IMR-90 (cell line): Measurements from ENCODE around the gene VPS72. TPM values are rescaled to one million over a fixed set of nuclear protein-coding genes. Genes with fewer than 3 reads are reported as not detected.
A peak's percentile ranks its signal among the peaks of the same experiment; 100 is the strongest.

Experiments used
- ATAC-seq: fragments of 200-7000 bp; cut with Tn5 transposase; 2 replicates; pipeline ENCODE4 v1.9.1; 2020; ENCODE audit warnings: low read depth, mild to moderate bottlenecking, moderate library complexity
- BruUV-seq: library from RNA; stranded (reverse); fragments of 400-500 nt; replicated peaks from 2 replicates; lab custom pipeline; 2021; lab: Mats Ljungman, UMichigan
- CTCF ChIA-PET: fragments of 300-600 bp; formaldehyde crosslinking; extraction: SDS; loops from one replicate; lab custom pipeline; 2021; ENCODE audit warnings: antibody characterized with exemption; lab: Yijun Ruan, JAX
- POLR2A ChIA-PET: fragments of 300-600 bp; sonication (Branson Sonifier 250); formaldehyde crosslinking; loops from one replicate; lab custom pipeline; 2022; ENCODE audit warnings: antibody characterized with exemption; ENCODE audit not compliant: unreplicated experiment; lab: Charles Lee
- DNase-seq: peaks from one replicate; pipeline ENCODE4 v3.0.0; 2013
- H2AFZ ChIP-seq: replicated peaks from 2 replicates; pipeline ENCODE3; 2013; ENCODE audit warnings: low read length, mild to moderate bottlenecking; ENCODE audit not compliant: poor library complexity
- H2AK5ac ChIP-seq: 2 replicates; pipeline ENCODE4 v1.6.1; 2013; ENCODE audit warnings: low read depth, low read length, inconsistent platforms
- H2AK9ac ChIP-seq: replicated peaks from 2 replicates; pipeline ENCODE3; 2013; ENCODE audit warnings: mild to moderate bottlenecking, low read depth, low read length, moderate library complexity; ENCODE audit not compliant: poor library complexity
- H2BK120ac ChIP-seq: 2 replicates; pipeline ENCODE4 v1.6.1; 2013; ENCODE audit warnings: low read depth, low read length, inconsistent platforms
- H2BK15ac ChIP-seq: 3 replicates; pipeline ENCODE4 v1.6.1; 2013; ENCODE audit warnings: low read depth, low read length, inconsistent platforms
- H2BK20ac ChIP-seq: 2 replicates; pipeline ENCODE4 v1.6.1; 2013; ENCODE audit warnings: low read depth, mild to moderate bottlenecking, inconsistent platforms, low read length, moderate library complexity
- H2BK5ac ChIP-seq: 2 replicates; pipeline ENCODE4 v1.6.1; 2013; ENCODE audit warnings: mild to moderate bottlenecking, low read depth, low read length, inconsistent platforms; ENCODE audit not compliant: poor library complexity, severe bottlenecking
- H3K14ac ChIP-seq: replicated peaks from 2 replicates; pipeline ENCODE4 v1.6.1; 2013; ENCODE audit warnings: low read depth, low read length, inconsistent platforms
- H3K18ac ChIP-seq: 2 replicates; pipeline ENCODE4 v1.6.1; 2013; ENCODE audit warnings: low read depth, low read length, control low read depth
- H3K23ac ChIP-seq: 2 replicates; pipeline ENCODE4 v1.6.1; 2013; ENCODE audit warnings: low read depth, low read length, inconsistent platforms
- H3K27ac ChIP-seq: 2 replicates; pipeline ENCODE4 v1.5.1; 2013; ENCODE audit warnings: mild to moderate bottlenecking, control low read depth, low read length; ENCODE audit not compliant: insufficient read depth
- H3K27me3 ChIP-seq: 2 replicates; pipeline ENCODE4 v1.6.1; 2013; ENCODE audit warnings: low read length; ENCODE audit not compliant: control insufficient read depth, insufficient read depth
- H3K36me3 ChIP-seq: 2 replicates; pipeline ENCODE4 v1.6.1; 2013; ENCODE audit warnings: low read length, mixed read lengths; ENCODE audit not compliant: control insufficient read depth, insufficient read depth
- H3K4ac ChIP-seq: 2 replicates; pipeline ENCODE4 v1.6.1; 2013; ENCODE audit warnings: low read depth, low read length, inconsistent platforms
- H3K4me1 ChIP-seq: 2 replicates; pipeline ENCODE4 v1.6.1; 2013; ENCODE audit warnings: low read length, mixed read lengths; ENCODE audit not compliant: control insufficient read depth, insufficient read depth
- H3K4me2 ChIP-seq: 2 replicates; pipeline ENCODE4 v1.6.1; 2013; ENCODE audit warnings: low read depth, mild to moderate bottlenecking, control low read depth, low read length, moderate library complexity
- H3K4me3 ChIP-seq: 2 replicates; pipeline ENCODE4 v1.5.1; 2013; ENCODE audit warnings: low read depth, mild to moderate bottlenecking, control low read depth, low read length, moderate library complexity; ENCODE audit not compliant: insufficient read depth
- H3K56ac ChIP-seq: 2 replicates; pipeline ENCODE4 v1.6.1; 2013; ENCODE audit warnings: low read length, inconsistent platforms; ENCODE audit not compliant: insufficient read depth; ENCODE audit errors: extremely low read depth
- H3K79me1 ChIP-seq, 2 experiments: 2 replicates each; pipeline ENCODE4 v1.6.1; 2013; ENCODE audit warnings: low read length in 2 of 2, inconsistent platforms in 1 of 2, low read depth in 1 of 2
- H3K9ac ChIP-seq: 2 replicates; pipeline ENCODE4 v1.6.1; 2013; ENCODE audit warnings: low read depth, low read length, control low read depth
- H3K9me1 ChIP-seq: 2 replicates; pipeline ENCODE4 v1.6.1; 2013; ENCODE audit warnings: low read length, inconsistent platforms; ENCODE audit not compliant: insufficient read depth
- H3K9me3 ChIP-seq: 2 replicates; pipeline ENCODE4 v1.6.1; 2013; ENCODE audit warnings: low read length; ENCODE audit not compliant: control insufficient read depth, insufficient read depth
- H4K20me1 ChIP-seq: 2 replicates; pipeline ENCODE4 v1.6.1; 2013; ENCODE audit warnings: low read length, inconsistent platforms; ENCODE audit not compliant: insufficient read depth
- H4K5ac ChIP-seq: 2 replicates; pipeline ENCODE4 v1.6.1; 2013; ENCODE audit warnings: mild to moderate bottlenecking, low read depth, low read length, control low read depth
- H4K8ac ChIP-seq, 2 experiments: 2 replicates each; pipeline ENCODE4 v1.6.1; 2013; ENCODE audit warnings: low read depth in 2 of 2, low read length in 2 of 2, control low read depth in 1 of 2, inconsistent platforms in 1 of 2
- H4K91ac ChIP-seq: 2 replicates; pipeline ENCODE4 v1.6.1; 2013; ENCODE audit warnings: low read depth, low read length, inconsistent platforms; ENCODE audit not compliant: insufficient read depth
- BHLHE40 ChIP-seq: fragments of 150-350 bp; IDR thresholded peaks from 2 replicates; pipeline ENCODE4 v1.6.1; 2016; ENCODE audit warnings: mild to moderate bottlenecking, low read depth, low read length
- CHD1 ChIP-seq: IDR thresholded peaks from 2 replicates; pipeline ENCODE4 v1.6.1; 2012; ENCODE audit warnings: low read depth, low read length, improper control_type of control experiment
- CTCF ChIP-seq: conservative IDR thresholded peaks from 2 replicates; pipeline ENCODE4 v1.5.1; 2012; ENCODE audit warnings: mild to moderate bottlenecking, low read depth, low read length, improper control_type of control experiment
- ELK1 ChIP-seq: fragments of 150-350 bp; IDR thresholded peaks from 2 replicates; pipeline ENCODE4 v1.6.1; 2016; ENCODE audit warnings: low read depth, mild to moderate bottlenecking, low read length, moderate library complexity, borderline replicate concordance
- FOS ChIP-seq: fragments of 150-350 bp; IDR thresholded peaks from 2 replicates; pipeline ENCODE4 v1.6.1; 2016; ENCODE audit warnings: low read depth, low read length
- MAFK ChIP-seq: IDR thresholded peaks from 2 replicates; pipeline ENCODE4 v1.6.1; 2012; ENCODE audit warnings: low read depth, low read length, improper control_type of control experiment
- MAZ ChIP-seq: IDR thresholded peaks from 2 replicates; pipeline ENCODE4 v1.6.1; 2012; ENCODE audit warnings: low read depth, mild to moderate bottlenecking, low read length, improper control_type of control experiment, moderate library complexity, borderline replicate concordance
- MXI1 ChIP-seq: IDR thresholded peaks from 2 replicates; pipeline ENCODE4 v1.6.1; 2012; ENCODE audit warnings: low read depth, mild to moderate bottlenecking, low read length, moderate library complexity, borderline replicate concordance
- POLR2A ChIP-seq: IDR thresholded peaks from 2 replicates; pipeline ENCODE4 v1.6.1; 2012; ENCODE audit warnings: mild to moderate bottlenecking, low read depth, low read length
- RAD21 ChIP-seq: IDR thresholded peaks from 2 replicates; pipeline ENCODE4 v1.6.1; 2012; ENCODE audit warnings: low read length, improper control_type of control experiment
- RCOR1 ChIP-seq: IDR thresholded peaks from 2 replicates; pipeline ENCODE4 v1.6.1; 2012; ENCODE audit warnings: mild to moderate bottlenecking, low read length, improper control_type of control experiment; ENCODE audit not compliant: insufficient replicate concordance
- RFX5 ChIP-seq: IDR thresholded peaks from 2 replicates; pipeline ENCODE4 v1.8.0; 2012; ENCODE audit warnings: low read depth, mild to moderate bottlenecking, low read length, moderate library complexity
- SMC3 ChIP-seq: fragments of 150-350 bp; IDR thresholded peaks from 2 replicates; pipeline ENCODE4 v1.6.1; 2016; ENCODE audit warnings: low read depth, mild to moderate bottlenecking, antibody characterized with exemption, low read length, moderate library complexity
- USF2 ChIP-seq: fragments of 150-350 bp; IDR thresholded peaks from 2 replicates; pipeline ENCODE4 v1.6.1; 2017; ENCODE audit warnings: mild to moderate bottlenecking, antibody characterized with exemption, low read length, low read depth
- WGBS, 2 experiments: methylation state at CpG; one replicate each; pipeline versions ENCODE4 v1.1.5 to v1.1.7; 2013; ENCODE audit warnings: missing lambda C conversion rate in 2 of 2; ENCODE audit not compliant: insufficient read length in 1 of 2; ENCODE audit errors: extremely low coverage in 2 of 2; 5-methylcytosine and 5-hydroxymethylcytosine counted together
- dilution Hi-C: fragments of 300-500 bp; cut with HindIII; formaldehyde crosslinking; loops from one replicate; pipeline ENCODE4 v1.14.3; 2018; ENCODE audit warnings: low sequenced_read_pairs; ENCODE audit not compliant: unreplicated experiment
- in situ Hi-C: fragments of 300-500 bp; cut with MboI; formaldehyde crosslinking; loops from 3 replicates; pipeline ENCODE4 v1.14.3; 2019; ENCODE audit warnings: low sequenced_read_pairs, inconsistent platforms, mixed read lengths
- intact Hi-C: fragments of 100-400 bp; cut with micrococcal nuclease; formaldehyde crosslinking; loops from 2 replicates; pipeline ENCODE4 v1.10.0; 2022
- polyA plus RNA-seq, 3 experiments: library from polyadenylated mRNA; depleted of rRNA; stranded (reverse); fragments of >200 nt; gene quantifications; 2 replicates each; pipeline ENCODE4 v1.2.3, GENCODE V29; 2012; ENCODE audit warnings: low replicate concordance in 1 of 3
- total RNA-seq: library from RNA; depleted of rRNA; stranded (reverse); fragments of >200 nt; gene quantifications from 2 replicates; pipeline ENCODE4 v1.2.3, GENCODE V29; 2012

Gene VPS72
- total and polyA plus RNA-seq, 2 of the 4 experiments (the other 2 are of a cell fraction), result 51.3 to 62.3 TPM

- Histone ChIP-seq H3K36me3 (no peaks in the 10 kb centered on the region), H3K9me3 (no peaks in the 10 kb centered on the region), H3K4me2 (peak within 1 kb of the TSS; percentile 91), H4K8ac (peak within 1 kb of the TSS; percentile 49 to 60; a peak in 2 of 4 replicates), H2BK15ac (no peak within 1 kb of the TSS), H2BK20ac (no peak within 1 kb of the TSS), H2AFZ (peak within 1 kb of the TSS; percentile 91), H3K9me1 (peaks cover 4% of the 10 kb centered on the region; the same call in 1 of the 2 replicates), H2BK5ac (no peak within 1 kb of the TSS), H2BK120ac (no peak within 1 kb of the TSS), H3K27ac (peak within 1 kb of the TSS; percentile 19; the same call in 1 of the 2 replicates), H3K4ac (peak within 1 kb of the TSS; percentile 35; the same call in 1 of the 2 replicates), H2AK5ac (no peak within 1 kb of the TSS), H4K91ac (no peak within 1 kb of the TSS), H2AK9ac (peak within 1 kb of the TSS; percentile 85), H3K79me1 (peaks cover 0 to 6% of the 10 kb centered on the region in 2 experiments; a peak in 1 of 4 replicates), H3K27me3 (peaks cover 2% of the 10 kb centered on the region; the same call in 1 of the 2 replicates), H4K20me1 (peaks cover 5% of the 10 kb centered on the region; the same call in 1 of the 2 replicates), H3K23ac (peak within 1 kb of the TSS; percentile 87), H3K56ac (no peak within 1 kb of the TSS), H3K4me3 (peak within 1 kb of the TSS; percentile 77), H3K4me1 (peaks cover 5% of the 10 kb centered on the region), H4K5ac (peak within 1 kb of the TSS; percentile 4; the same call in 1 of the 2 replicates), H3K18ac (no peak within 1 kb of the TSS), H3K9ac (peak within 1 kb of the TSS; percentile 79), H3K14ac (peak within 1 kb of the TSS; percentile 61)
- ATAC-seq (peak; percentile 100), DNase-seq (peak; percentile 86)
- BruUV-seq, result no TSS peak
- dilution Hi-C loops, result no loop called here
- intact Hi-C loops, result loop anchor here (5.0 kb wide), 1 partner anchor 74 kb away; the partner anchor contains the start of gene GABPB2
- POLR2A ChIA-PET, result no interaction called here
- in situ Hi-C loops, result no loop called here
- 2% methylated on average over 33 of the region's 61 CpGs; no CpG with 5 or more reads in 1 of the 2 experiments for WGBS, 2 experiments
- CTCF ChIA-PET, result no interaction called here
- no peak for TF ChIP-seq FOS
- TF ChIP-seq RAD21, result no peak
- TF ChIP-seq RCOR1, result peak; percentile 46
- TF ChIP-seq RFX5, result no peak
- TF ChIP-seq CTCF, result no peak
- TF ChIP-seq MAFK, result no peak
- no peak for TF ChIP-seq SMC3
- peak; percentile 35; the same call in 1 of the 2 replicates for TF ChIP-seq MAZ
- TF ChIP-seq BHLHE40, result no peak
- peak; percentile 68; the same call in 1 of the 2 replicates for TF ChIP-seq POLR2A
- TF ChIP-seq USF2, result no peak
- no peak for TF ChIP-seq CHD1
- TF ChIP-seq MXI1, result no peak
- TF ChIP-seq ELK1, result no peak
Observed at GRCh38 chr1:151146412-151147131, 43.4 kb downstream of the VPS72 start, which contains the start of gene SEMA6C. TSS of gene SEMA6C (minus strand) at chr1:151146631. CDS start at chr1:151142621, 4,010 bp downstream.
